A204.1 (cell line): Measurements from ENCODE around the gene RAPGEF2.
"Not testable (repeated sequence)": the region's sequence is repeated elsewhere in the genome, so short reads cannot be mapped to it uniquely, and the experiment has no call there.

Experiments used
- FAIRE-seq: peaks from 2 replicates; lab custom pipeline; 2012; peaks lifted over from hg19 to GRCh38; lab: Jason Lieb, UNC

Gene RAPGEF2

DNA sequence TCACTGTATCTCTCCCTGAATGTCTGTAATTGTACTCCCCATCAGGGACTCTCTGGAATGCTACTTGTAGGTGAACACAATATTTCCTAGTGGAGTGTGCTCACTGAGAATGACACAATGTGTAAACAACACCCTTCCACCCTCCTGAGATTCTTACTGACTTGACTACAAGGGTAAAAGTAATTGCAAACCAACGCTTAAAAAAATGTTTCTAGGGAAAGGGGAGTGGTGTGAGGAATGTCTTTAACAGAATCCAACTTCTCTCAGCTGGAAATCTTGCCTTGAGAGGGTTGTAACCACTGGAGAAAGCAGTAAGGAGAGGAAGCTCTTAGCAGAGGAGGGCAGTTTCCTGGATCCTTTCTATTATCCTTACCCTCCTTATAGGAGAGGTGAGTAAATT is 5.1 kb upstream of the RAPGEF2 start:
- no peak for FAIRE-seq

DNA sequence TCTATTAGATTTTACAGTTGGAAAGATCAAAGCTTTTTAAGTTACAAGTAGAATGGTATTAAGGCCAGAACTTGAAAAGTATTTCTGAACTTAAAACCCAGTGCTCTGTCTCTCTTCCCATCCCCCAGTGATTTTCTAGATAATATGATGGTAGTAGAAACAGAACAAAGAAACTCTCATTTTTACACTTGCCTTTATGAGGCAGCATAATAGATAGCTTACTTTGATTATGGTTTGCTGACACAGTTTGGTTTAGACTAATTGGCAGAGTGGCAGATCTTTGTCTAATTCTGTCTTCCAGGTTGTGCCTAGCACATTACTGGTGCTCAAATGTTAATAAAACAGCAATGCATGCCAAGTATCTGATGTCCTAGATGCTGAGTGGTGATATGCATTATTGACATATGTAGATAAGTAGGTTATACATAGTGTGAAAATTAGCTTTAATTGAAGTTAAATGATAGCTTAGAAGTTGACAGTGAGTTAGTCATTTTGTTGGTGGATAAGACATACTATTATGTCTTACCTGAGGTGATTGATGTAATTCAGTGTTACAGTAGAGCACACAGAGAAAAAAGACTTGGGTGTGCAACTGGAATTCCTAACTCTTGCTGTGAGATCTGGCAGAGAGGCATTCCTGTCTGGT is 4.3 kb upstream of the RAPGEF2 start:
- no peak for FAIRE-seq

DNA sequence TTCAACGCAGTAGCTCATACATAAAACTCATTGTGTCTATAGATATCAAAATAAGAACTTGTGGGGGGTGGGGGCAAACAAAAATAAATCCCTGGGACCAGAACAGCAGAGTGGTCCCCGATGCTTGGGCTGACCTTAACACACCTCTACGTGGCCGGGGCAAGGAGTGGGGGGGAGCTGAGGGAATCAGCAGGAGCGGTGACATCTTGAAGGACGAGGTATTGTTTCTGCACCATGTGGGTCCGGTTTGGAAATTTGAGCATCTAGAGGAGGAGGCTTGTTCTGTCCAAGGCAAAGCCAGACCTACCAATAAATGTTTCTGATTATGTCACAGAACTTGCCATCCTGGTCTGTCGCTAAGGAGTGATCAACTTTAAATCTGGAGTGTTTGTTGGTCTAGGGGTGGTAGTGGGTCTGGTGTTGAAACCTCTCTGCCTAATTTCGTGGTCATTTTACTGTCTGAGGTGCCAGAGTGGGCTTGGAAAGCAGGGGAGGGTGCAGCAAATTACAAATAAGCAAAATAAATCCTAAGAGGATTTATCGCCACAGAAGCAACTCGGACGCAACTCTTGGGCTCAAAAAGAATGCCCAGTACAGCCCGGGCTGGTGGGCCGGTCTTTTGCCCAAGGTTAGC is 774 bp upstream of the RAPGEF2 start:
- FAIRE-seq, result no peak

DNA sequence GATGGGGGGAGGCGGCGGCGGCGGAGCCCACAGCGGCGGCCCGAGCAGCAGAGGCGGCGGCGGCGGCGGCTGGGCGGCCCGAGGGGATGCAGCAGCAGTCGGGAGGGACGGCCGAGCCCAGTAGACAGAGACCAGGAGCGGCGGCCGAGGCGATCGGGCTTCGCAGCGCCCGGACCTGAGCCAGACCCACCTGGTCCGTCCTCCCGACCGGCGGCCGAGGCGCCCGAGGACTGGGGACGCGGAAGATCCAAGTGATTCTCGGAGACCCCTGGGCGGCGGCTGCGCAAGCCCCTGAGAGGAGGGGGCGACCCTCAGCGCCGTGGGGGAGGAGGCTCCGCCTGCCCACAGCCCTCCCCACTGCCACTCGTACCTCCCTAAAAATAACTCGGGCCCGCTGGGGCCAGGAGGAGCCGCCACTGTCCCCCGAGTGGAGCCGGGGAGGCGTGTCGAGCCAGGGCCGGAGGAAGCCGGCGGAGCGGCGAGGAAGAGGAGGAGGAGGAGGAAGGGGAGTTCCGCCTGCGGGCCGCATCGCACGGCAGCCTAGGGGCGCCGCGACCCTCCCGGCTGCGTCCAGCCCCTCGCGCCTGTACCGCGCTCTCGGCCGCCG is 608 bp downstream of the RAPGEF2 start:
- FAIRE-seq, result no peak

DNA sequence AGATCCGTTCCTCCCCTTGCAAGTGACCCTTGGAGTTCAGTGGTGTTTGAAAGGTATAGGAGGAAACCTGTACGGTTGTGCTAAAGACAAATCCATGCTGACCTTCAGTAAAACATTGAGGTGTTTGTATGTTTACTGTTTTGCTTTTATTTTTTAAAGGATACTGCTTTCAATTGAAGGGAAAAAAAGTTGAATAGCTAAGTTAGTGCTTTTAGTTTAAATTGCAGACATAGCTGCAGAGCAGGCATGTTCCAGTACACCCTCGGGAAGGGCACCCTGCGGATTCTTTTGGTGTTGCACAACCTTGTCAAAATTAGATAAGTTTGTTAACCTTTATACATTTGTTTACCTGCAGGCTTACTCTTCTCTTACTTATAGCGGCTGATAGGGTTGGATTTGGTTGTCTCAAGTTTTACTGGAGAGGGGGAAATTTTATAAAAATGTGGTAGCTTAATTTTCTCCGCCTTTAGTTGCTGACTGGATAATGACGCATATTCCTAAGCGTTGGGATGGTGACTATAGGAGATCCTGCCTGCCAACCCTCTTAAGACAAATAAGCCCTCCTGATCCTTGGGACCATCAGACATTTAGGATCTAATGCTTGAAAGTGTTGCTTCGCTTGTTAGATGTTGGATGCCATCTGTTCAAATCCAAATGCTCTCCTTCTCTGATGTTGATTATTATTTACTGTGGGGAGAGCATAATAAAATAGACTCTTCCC is 2.0 kb downstream of the RAPGEF2 start:
- no peak for FAIRE-seq

DNA sequence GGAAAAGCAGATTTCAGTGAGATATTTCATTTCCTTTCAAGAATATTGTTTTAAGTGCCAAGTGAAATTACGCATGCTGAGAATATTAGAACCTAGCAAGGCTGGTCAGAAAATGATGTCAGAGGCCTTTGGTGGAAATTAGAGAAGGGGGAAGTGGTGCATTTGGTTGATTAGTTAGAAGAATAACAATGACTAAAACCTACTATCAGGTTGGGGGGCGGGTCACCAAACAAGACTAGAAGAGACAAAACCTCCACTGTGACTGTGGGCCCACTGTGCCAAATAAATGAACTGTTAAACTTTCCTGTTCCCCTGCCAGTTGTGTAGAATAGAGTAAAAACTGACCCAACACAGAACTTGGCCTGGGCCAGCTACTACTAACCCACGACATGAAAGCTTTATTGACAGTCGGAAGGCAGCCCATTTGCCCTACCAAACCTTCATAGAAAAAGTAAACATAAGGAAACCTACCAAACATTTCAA is 2.9 kb downstream of the RAPGEF2 start:
- no peak for FAIRE-seq

DNA sequence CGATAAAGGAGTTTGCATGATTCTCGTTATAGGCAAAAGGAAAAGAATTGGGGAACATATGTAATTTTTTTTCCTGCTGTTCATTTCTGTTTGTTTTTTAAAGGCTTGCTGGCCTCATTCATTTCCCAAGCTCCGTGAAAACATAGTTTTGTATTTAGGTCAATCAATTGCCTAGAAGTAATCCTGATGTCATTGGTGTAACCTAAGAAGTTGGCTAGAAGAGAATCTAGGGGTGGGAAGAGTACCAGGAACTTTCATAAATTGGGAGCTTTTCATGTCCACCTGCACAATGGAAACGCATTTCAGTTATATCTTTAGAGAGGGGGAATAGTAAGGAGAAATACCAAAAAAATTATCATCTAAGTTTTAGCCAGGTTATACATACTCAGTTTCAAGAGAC is 3.8 kb downstream of the RAPGEF2 start:
- no peak for FAIRE-seq

DNA sequence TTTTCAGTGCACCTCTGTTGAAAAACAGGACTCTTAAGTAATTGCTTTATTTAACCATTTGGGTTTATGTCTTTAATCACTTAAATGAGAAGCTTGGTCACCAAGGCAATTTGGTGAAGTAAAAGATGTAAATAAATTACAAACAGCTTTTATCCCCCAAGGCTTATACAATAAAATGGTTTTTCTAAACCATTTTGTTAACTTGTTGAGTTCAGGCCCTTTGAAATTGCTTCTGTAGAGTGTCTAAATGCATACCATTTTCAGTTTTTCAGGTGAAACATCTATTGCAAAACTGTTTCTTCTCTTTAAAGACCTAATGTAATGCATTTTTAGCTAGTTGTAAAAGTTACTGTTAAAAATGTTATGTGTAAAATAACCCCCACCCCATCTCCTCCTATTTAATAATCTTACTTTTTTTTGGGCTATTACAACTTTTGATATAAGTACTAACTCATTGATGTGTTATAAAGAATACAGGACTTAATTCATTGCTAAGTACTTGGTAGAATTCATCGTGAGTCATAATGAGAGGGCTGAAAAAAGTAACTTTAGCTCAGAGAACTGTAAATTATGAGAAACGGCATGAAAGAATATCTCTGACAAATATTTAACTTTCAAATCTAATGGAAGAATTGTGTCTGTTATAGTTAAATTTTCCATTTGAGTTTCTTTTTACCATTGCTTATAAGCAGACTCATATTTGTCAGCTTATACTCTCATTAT is 4.5 kb downstream of the RAPGEF2 start:
- FAIRE-seq, result no peak

DNA sequence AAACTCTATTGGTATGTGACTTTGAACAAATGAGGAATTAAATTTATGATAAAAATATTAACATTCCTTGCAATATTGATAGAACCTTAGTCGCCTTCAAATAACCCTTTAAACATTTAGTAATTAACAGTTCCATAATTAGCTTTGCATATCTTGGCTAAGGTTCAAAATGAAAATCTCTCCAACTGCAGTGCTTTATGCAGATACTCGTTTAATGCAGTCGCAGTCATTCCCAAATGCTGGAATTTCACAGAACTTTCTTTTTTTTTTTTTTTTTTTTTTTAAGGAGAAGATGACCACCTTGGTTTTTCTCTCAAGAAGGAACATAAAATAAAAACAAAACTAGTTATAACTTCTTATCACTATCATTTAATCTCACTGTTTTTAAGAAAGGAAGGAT is 5.2 kb downstream of the RAPGEF2 start:
- FAIRE-seq, result no peak

DNA sequence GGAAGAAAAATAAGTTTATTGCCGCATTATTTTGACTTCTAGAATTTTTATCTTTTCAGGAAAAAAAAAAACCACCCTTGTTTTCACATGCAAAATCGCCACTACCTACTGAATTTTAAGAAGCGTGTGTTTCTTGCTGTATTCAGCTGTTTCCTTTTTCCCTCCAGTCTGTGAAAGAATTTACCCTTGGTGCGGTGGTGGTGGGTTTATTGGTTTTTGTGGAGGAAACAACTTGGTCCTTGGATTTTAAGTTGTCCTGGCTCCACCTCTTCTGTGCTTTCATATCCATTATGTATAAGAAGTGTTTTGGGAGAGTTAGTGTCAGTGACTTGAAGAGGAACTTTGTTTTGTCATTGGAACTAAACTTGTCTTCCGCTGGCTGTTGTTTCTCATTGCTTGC is 8.1 kb downstream of the RAPGEF2 start:
- no peak for FAIRE-seq

DNA sequence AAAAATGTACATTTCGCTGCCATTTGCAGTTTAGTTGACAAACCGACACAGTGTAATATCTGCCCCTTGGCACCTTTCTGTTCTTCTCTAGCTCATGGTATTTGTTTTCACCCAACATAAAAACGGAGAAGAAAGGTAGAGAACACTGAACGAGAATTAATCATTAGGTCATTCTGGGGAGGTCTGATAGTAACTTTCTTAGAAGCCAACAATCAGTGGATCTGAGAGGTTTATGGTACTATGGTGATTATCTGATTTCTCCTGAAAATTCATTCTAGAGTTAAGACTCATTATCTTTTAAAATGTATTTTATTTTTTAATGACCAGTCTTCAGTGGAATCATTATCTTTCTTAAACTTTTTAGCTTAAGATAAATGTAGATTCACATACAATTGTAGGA is 8.5 kb downstream of the RAPGEF2 start:
- no peak for FAIRE-seq

DNA sequence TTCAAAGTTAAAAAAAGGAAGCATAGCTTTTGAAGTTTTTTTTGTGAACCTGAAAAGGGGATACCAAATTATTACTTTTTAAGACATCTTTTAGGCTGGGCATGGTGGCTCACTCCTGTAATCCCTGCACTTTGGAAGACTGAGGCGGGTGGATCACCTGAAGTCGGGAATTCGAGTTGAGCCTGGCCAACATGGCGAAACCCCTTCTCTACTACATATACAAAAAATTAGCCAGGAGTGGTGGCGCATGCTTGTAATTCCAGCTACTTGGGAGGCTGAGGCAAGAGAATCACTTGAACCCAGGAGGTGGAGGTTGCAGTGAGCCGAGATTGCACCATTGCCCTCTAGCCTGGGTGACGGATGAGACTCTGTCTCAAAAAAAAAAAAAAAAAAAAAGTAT is 10.5 kb downstream of the RAPGEF2 start:
- FAIRE-seq, result not testable (repeated sequence)

DNA sequence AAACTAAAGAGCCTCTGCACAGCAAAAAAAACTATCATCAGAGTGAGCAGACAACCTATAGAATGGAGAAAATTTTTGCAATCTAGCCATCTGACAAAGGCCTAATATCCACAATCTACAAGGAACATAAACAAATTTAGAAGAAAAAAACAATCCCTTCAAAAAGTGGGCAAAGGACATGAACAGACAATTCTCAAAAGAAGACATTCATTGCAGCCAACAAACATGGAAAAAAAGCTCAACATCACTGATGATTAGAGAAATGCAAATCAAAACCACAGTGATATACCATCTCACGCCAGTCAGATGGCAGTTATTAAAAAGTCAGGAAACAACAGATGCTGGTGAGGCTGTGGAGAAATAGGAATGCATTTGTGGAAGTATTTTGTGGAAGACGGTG is 13.2 kb downstream of the RAPGEF2 start:
- not testable (repeated sequence) for FAIRE-seq

DNA sequence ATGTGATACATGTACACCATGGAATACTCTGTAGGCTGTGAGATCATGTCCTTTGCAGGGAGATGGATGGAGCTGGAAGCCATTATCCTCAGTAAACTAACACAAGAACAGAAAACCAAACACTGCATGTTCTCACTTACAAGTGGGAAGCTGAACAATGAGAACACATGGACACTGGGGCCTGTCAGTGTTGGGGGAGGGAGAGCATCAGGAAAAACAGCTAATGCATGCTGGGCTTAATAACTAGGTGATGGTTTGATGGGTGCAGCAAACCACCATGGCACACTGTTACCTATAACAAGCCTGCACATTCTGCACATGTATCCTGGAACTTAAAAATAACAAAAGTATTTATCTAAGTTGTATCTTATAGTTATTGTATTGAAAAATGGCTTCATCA is 13.8 kb downstream of the RAPGEF2 start:
- FAIRE-seq, result not testable (repeated sequence)

DNA sequence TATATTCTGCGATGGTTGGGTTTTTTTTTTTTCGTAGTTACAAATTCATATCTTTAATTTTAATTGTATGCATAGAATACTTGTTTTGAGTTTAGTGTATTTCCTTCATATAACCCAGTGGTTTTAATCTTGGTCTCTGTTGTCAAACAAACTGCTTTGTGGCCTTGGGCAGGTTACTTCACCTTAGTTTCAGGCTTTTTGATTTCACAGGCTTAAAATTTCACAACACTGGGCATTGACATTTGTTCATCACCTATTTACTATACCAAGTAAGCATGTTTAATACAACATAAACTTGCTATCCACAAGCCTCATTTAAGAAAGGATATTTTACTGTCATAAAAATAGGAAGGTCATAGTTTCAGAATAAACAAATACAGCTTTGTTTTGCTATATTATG is 14.7 kb downstream of the RAPGEF2 start:
- no peak for FAIRE-seq

DNA sequence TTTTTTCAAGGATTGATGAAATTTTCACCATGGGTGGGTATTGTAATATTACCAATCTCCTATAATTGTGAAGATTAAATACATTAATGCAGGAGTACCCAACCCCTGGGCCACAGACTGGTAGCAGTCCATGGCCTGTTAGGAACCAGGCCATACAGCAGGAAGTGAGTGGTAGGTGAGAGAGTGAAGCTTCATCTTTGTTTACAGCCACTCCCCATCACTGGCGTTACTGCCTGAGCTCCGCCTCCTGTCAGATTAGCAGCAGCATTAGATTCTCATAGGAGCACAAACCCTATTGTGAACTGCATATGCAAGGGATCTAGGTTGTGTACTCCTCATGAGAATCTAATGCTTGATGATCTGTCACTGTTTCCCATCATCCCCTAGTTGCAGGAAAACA is 15.1 kb downstream of the RAPGEF2 start:
- no peak for FAIRE-seq

DNA sequence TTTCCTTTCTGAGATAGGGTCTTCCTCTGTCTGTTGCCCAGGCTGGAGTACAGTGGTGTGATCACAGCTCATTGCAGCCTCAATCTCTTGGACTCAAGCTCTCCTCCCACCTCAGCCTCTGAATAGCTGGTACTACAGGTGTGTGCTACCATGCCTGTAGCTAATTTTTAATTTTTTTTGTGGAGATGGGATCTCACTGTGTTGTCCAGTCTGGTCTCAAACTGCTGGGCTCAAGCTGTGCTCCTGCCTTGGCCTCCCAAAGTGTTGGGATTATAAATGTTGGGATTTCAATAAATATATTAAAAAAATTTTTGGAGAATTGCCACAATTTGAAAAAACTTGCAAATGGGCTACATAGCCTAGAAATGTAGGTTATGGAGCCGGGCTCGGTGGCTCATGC is 18.5 kb downstream of the RAPGEF2 start:
- no peak for FAIRE-seq

DNA sequence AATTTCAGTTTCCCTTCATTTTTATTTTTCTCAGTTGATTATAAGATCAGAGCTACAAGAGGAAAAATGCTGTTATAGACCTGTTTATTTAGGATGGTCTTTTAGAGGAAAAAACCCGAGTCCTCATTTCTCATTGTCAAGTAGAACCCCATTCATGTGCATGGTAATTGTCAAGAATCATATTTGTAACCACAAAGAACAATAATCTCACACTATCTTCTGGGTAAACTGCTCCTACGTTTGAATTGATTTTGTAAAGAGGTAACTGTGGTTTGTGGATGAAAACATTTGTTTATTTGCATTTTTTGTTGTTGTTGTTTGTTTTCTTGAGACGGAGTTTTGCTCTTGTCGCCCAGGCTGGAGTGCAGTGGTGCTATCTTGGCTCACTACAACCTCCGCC is 23.8 kb downstream of the RAPGEF2 start:
- FAIRE-seq, result no peak

DNA sequence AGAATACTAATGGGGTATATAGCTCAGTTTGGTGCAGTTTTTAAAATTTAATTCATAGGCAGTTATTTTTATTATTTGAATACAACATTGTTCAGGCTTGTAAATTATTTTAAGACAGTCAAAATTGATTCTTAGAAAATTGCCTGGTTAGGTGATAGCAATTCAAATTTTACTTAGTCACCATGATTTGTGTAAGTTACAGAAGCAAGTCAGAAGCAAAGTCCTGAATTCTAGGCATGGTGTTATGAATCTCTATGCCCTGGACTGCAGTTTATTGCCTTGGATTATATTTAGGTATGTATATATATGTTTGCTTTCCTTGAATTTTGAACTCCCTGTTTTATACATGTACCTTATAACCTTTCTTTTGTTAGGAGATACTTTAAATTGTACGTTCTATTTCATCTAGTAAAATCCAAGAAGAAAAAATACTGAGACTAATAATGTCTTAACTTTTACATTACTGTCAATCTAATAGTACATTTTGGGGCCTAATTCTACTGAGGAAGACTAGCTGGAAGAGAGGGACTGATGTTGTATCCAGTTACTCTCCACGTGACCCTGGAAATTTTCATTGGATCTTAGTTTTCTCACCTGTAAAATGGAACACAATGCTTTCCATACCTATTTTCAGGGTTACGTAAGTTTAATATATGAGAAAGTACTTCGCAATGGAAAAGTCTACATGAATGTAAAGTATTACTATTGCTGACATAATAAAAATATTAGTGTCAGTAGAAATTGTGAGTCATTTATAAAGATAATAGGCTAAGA is 25.1 kb downstream of the RAPGEF2 start:
- no peak for FAIRE-seq

DNA sequence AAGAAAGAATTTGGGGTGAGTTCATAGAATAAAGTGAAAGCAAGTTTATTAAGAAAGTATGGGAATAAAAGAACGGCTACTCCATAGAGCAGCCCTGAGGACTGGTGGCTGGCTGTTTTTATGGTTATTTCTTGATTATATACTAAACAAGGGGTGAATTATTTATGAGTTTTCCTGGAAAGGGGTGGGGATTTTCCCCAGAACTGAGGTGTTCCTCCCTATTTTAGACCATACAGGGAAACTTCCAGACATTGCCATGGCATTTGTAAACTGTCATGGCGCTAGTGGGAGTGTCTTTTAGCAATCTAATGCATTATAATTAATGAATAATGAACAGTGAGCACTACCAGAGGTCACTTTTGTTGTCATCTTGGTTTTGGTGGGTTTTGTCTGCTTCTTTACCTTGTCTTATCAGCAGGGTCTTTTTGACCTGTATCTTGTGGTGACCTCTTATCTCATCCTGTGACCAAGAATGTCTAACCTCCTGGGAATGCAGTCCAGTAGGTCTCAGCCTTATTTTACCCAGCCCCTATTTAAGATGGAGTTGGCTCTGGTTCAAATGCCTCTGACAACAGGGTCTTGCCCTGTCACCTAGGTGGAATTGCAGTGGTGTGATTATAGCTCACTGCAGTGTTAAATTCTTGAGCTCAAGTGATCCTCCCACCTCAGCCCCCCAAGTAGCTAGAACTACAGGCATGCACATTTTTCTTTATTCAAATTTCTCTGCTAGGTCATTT is 27.1 kb downstream of the RAPGEF2 start:
- FAIRE-seq, result no peak

DNA sequence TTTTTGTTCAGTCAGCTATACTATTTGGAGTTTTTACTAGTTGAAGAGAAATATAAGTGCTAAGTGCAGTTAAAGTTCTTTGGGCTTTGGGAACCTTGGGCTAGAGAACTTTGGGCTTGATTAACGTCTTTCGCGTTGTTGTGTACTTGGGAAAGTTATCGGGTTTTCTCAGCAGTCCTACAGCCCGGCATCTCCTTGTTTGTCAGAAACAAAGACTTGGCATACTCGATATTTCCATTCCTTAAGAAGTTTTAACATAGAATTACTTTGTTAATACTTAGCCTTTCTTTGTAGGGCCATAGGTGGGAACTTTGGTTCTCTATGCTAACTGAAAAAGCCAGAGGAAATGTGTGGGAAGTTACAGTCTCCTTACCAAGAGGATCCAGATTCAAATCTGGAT is 28.7 kb downstream of the RAPGEF2 start:
- FAIRE-seq, result no peak
